K562 (cell line): Measurements from ENCODE around the gene UBL3. TPM values are rescaled to one million over a fixed set of nuclear protein-coding genes. Genes with fewer than 3 reads are reported as not detected.

Experiments
- ATAC-seq: fragments of 200-7000 bp; cut with Tn5 transposase; 3 replicates; pipeline ENCODE4 v1.9.1; 2020; ENCODE audit warnings: moderate library complexity
- BruUV-seq: library from RNA; stranded (reverse); fragments of 400-500 nt; replicated peaks from 2 replicates; lab custom pipeline; 2021; lab: Mats Ljungman, UMichigan
- CTCF ChIA-PET: fragments of 300-600 bp; formaldehyde crosslinking; extraction: SDS; loops from one replicate; lab custom pipeline; 2021; ENCODE audit warnings: low intra/inter-chr PET ratio; lab: Yijun Ruan, JAX
- POLR2A ChIA-PET: fragments of 300-600, 350-650 bp; sonication (Branson Sonifier 250); formaldehyde crosslinking; extraction: SDS; loops from one replicate; lab custom pipeline; 2021; ENCODE audit warnings: antibody characterized with exemption, inconsistent platforms; lab: Yijun Ruan, JAX
- DNase-seq, 4 experiments: peaks; one replicate each; pipeline versions ENCODE4 v3.0.0 to v3.0.0-alpha.2; 2011 to 2018; ENCODE audit warnings: low spot score in 3 of 4, mixed read lengths in 3 of 4; ENCODE audit errors: extremely low read depth in 1 of 4
- FAIRE-seq: peaks from 2 replicates; lab custom pipeline; 2011; peaks lifted over from hg19 to GRCh38; lab: Jason Lieb, UNC
- H2AFZ ChIP-seq: 2 replicates; pipeline ENCODE4 v1.6.0; 2011; ENCODE audit warnings: low read depth, low read length, control low read depth, inconsistent platforms
- H3K27ac ChIP-seq: fragments of 200-600 bp; 3 replicates; pipeline ENCODE4 v1.8.0; 2011; ENCODE audit warnings: low read depth, mild to moderate bottlenecking, control low read depth, inconsistent platforms, low read length, moderate library complexity, mixed read lengths; ENCODE audit errors: extremely low read depth
- H3K27me3 ChIP-seq, 2 experiments: fragments of 300-600 bp in 1 of 2; 2 replicates in 1 of 2; 3 replicates in 1 of 2; pipeline versions ENCODE4 v1.6.0 to v1.8.0; 2011; ENCODE audit warnings: inconsistent platforms in 2 of 2, low read length in 2 of 2, mild to moderate bottlenecking in 1 of 2, mixed read lengths in 1 of 2, moderate library complexity in 1 of 2; ENCODE audit not compliant: control insufficient read depth in 2 of 2, insufficient read depth in 2 of 2
- H3K36me3 ChIP-seq: fragments of 300-600 bp; 3 replicates; pipeline ENCODE4 v1.8.0; 2011; ENCODE audit warnings: mild to moderate bottlenecking, low read length, inconsistent platforms; ENCODE audit not compliant: control insufficient read depth, insufficient read depth
- H3K4me1 ChIP-seq, 2 experiments: fragments of 200-600 bp in 1 of 2; replicated peaks in 1 of 2; 2 replicates in 1 of 2; 3 replicates in 1 of 2; pipeline versions ENCODE4 v1.5.1 to v1.8.0; 2011; ENCODE audit warnings: inconsistent platforms in 2 of 2, low read length in 2 of 2, mild to moderate bottlenecking in 1 of 2, mixed read lengths in 1 of 2, moderate library complexity in 1 of 2; ENCODE audit not compliant: control insufficient read depth in 2 of 2, insufficient read depth in 2 of 2
- H3K4me2 ChIP-seq: 2 replicates; pipeline ENCODE4 v1.6.1; 2011; ENCODE audit warnings: low read length, control low read depth, inconsistent platforms, mixed read lengths; ENCODE audit not compliant: insufficient read depth
- H3K4me3 ChIP-seq: fragments of 200-600 bp; sonication (generic), shearing (Covaris generic); 2 replicates; pipeline ENCODE4 v1.5.1; 2016; ENCODE audit warnings: control low read depth, inconsistent platforms
- H3K79me2 ChIP-seq: fragments of 200-600 bp; 3 replicates; pipeline ENCODE4 v1.8.0; 2011; ENCODE audit warnings: low read length, inconsistent platforms; ENCODE audit not compliant: control insufficient read depth, insufficient read depth
- H3K9ac ChIP-seq, 2 experiments: 2 replicates each; pipeline versions ENCODE4 v1.6.0 to v1.6.1; 2011; ENCODE audit warnings: low read depth in 2 of 2, low read length in 2 of 2, control low read depth in 1 of 2, inconsistent platforms in 1 of 2, mild to moderate bottlenecking in 1 of 2, mixed read lengths in 1 of 2; ENCODE audit not compliant: insufficient read depth in 1 of 2
- H3K9me1 ChIP-seq: one replicate; pipeline ENCODE4 v1.6.0; 2011; ENCODE audit warnings: inconsistent platforms, mild to moderate bottlenecking, low read length, moderate library complexity; ENCODE audit not compliant: control insufficient read depth, insufficient read depth
- H3K9me3 ChIP-seq: replicated peaks from 2 replicates; pipeline ENCODE4 v1.5.1; 2011; ENCODE audit warnings: low read depth, low read length, inconsistent platforms; ENCODE audit not compliant: control insufficient read depth, insufficient read depth
- H4K20me1 ChIP-seq: replicated peaks from 2 replicates; pipeline ENCODE4 v1.6.1; 2011; ENCODE audit warnings: low read length, inconsistent platforms, mixed read lengths; ENCODE audit not compliant: control insufficient read depth, insufficient read depth
- ESRRA ChIP-seq: fragments of 450-650 bp; IDR thresholded peaks from 2 replicates; pipeline ENCODE4 v1.6.1; 2014; ENCODE audit warnings: low read depth, mild to moderate bottlenecking, moderate library complexity, borderline replicate concordance
- KHSRP ChIP-seq: fragments of 450-650 bp; IDR thresholded peaks from 2 replicates; pipeline ENCODE4 v1.6.1; 2017
- MAFK ChIP-seq: IDR thresholded peaks from 2 replicates; pipeline ENCODE4 v1.6.1; 2011; ENCODE audit warnings: low read length, improper control_type of control experiment
- RUNX1 ChIP-seq: sonication (generic); IDR thresholded peaks from 2 replicates; pipeline ENCODE4 v1.6.1; 2016; ENCODE audit warnings: antibody characterized with exemption, low read depth
- ZNF24 ChIP-seq: fragments of 450-650 bp; IDR thresholded peaks from 2 replicates; pipeline ENCODE4 v1.6.1; 2016
- ZNF3 ChIP-seq: fragments of 250-450 bp; sonication (Bioruptor Pico); IDR thresholded peaks from 2 replicates; pipeline ENCODE4 v1.5.0; 2021; ENCODE audit warnings: mild to moderate bottlenecking, moderate library complexity
- WGBS: fragments of 100-300 bp; shearing (Covaris generic); methylation state at CpG from one replicate; pipeline ENCODE4 v1.1.6; 2016; ENCODE audit warnings: low coverage, mixed read lengths; ENCODE audit not compliant: insufficient coverage; ENCODE audit errors: missing lambda C conversion rate; 5-methylcytosine and 5-hydroxymethylcytosine counted together
- in situ Hi-C: fragments of 300-500 bp; cut with MboI; formaldehyde crosslinking; loops from 4 replicates; pipeline ENCODE4 v1.15.0; 2018; ENCODE audit warnings: inconsistent platforms, mixed read lengths
- intact Hi-C: fragments of 100-400 bp; cut with micrococcal nuclease; formaldehyde crosslinking; loops from 2 replicates; pipeline ENCODE4 v1.14.2; 2022
- polyA plus RNA-seq, 8 experiments: library from polyadenylated mRNA; depleted of rRNA in 4 of 8; stranded (reverse) in 5 of 8; unstranded in 3 of 8; fragments of >200 nt; fragmentation: Nextera tagmentation in 2 of 8; fragmentation: Illumina TruSeq in 1 of 8; extraction: Ambion mirVana in 2 of 8; extraction: Trizol in 1 of 8; gene quantifications; 2 replicates each; pipeline versions ENCODE4 v1.2.1 to v1.2.3, GENCODE V29; 2011 to 2014; ENCODE audit warnings: inconsistent platforms in 1 of 8, missing spikeins in 1 of 8
- total RNA-seq, 7 experiments: library from RNA; depleted of rRNA in 6 of 7; stranded (reverse); fragments of >200 nt in 6 of 7; fragmentation: Illumina TruSeq in 2 of 7; extraction: Trizol in 2 of 7; gene quantifications; 2 replicates each; pipeline versions ENCODE4 v1.2.1 to v1.2.3, GENCODE V29; 2011 to 2021; ENCODE audit warnings: low replicate concordance in 1 of 7
- TF ChIP-seq, protein P1 (sequence below), 2 experiments: fragments of 450-650 bp; IDR thresholded peaks; 2 replicates each; pipeline ENCODE4 v1.6.1; 2018; ENCODE audit warnings: mild to moderate bottlenecking in 2 of 2, low read depth in 1 of 2; ENCODE audit not compliant: partially characterized antibody in 2 of 2

The UBL3 gene
- total and polyA plus RNA-seq, 9 of the 15 experiments (the other 6 are each of a cell fraction or from before 2014, with no cell fraction given) = 0.64 to 2.4 (median 1.8) TPM

DNA sequence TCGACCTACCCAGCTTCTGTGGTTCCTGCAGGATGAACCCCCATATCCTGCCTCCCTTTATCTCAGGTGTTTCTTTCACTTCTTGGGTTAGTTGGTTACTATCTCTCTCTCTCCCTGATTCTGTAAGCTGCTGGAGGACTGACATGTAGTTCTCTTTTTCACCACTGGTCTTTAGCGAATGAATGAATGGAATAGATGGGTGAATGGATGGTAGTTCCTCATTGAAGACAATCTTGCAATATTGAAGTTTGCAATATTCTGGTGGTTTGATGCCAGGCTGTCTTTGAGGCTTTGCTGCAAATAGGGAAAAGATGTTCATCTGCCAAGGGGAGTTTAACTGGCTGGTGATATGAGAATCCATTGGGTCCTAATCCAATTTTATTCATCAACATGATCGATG, 120.2 kb downstream of the UBL3 start:
- peaks cover 0 to 5% of the 10 kb centered on the region in 2 experiments; a peak in 1 of 5 replicates for H3K27me3 ChIP-seq
- peak in 1 of 4 experiments; percentile 7 for DNase-seq
- H3K4me2 ChIP-seq = no peak overlapping the region
- H3K4me3 ChIP-seq = no peak overlapping the region
- peak; percentile 78 for TF ChIP-seq ZNF24
- TF ChIP-seq MAFK = no peak
- no peak for TF ChIP-seq ESRRA
- no peak for TF ChIP-seq ZNF3
- TF ChIP-seq, all 486 proteins: peak for 1
- FAIRE-seq (no peak), ATAC-seq (no peak)
- in situ Hi-C loops = no loop called here
- no peak overlapping the region for H3K27ac ChIP-seq
- H2AFZ ChIP-seq = no peak overlapping the region
- CTCF ChIA-PET = no interaction called here
- WGBS = 7% methylated on average over 3 of the region's 3 CpGs
- intact Hi-C loops = no loop called here
- POLR2A ChIA-PET = interaction anchor here (0.5 to 0.8 kb wide), 2 partner anchors 10 to 227 kb away, joined by 3 read pairs; no protein-coding TSS in a partner anchor
- H3K9me3 ChIP-seq = no peaks in the 10 kb centered on the region
- H3K79me2 ChIP-seq = no peaks in the 10 kb centered on the region
- no peaks in the 10 kb centered on the region for H3K36me3 ChIP-seq
- H3K9me1 ChIP-seq = no peaks in the 10 kb centered on the region
- H4K20me1 ChIP-seq = no peaks in the 10 kb centered on the region
- no peaks in the 10 kb centered on the region for H3K4me1 ChIP-seq
- H3K9ac ChIP-seq = no peak overlapping the region
- BruUV-seq = no TSS peak

DNA sequence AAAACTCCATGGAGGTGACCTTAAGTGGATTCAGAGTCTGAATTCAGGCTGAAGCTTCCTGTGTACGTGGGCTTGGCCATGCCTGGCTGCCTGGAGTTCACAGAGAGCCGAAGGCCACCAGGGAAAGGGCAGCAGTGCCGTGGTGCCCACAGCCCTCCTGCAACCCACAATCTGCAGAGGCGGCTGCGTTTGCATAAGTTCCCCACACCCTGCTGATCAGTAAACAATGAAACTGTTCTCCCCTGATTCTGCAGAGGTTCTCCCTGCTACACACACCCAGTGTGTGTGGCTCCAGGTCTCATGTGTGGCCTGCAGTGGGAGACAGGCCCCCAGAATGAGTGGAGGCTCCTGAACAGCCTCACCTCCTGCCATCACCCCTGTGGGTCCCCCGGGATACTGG, 128.0 kb downstream of the UBL3 start:
- H3K4me2 ChIP-seq = no peak overlapping the region
- H4K20me1 ChIP-seq = no peaks in the 10 kb centered on the region
- in situ Hi-C loops (loop anchor here (25.0 kb wide), 1 partner anchor 910 kb away; the partner anchor contains the start of gene MTUS2), intact Hi-C loops (no loop called here)
- FAIRE-seq (no peak), DNase-seq (no peak), ATAC-seq (no peak)
- H3K36me3 ChIP-seq = no peaks in the 10 kb centered on the region
- H3K79me2 ChIP-seq = no peaks in the 10 kb centered on the region
- BruUV-seq = no TSS peak
- H3K4me1 ChIP-seq = no peaks in the 10 kb centered on the region
- H3K9ac ChIP-seq = no peak overlapping the region
- H3K27ac ChIP-seq = no peak overlapping the region
- H3K9me1 ChIP-seq = no peaks in the 10 kb centered on the region
- no peak overlapping the region for H3K4me3 ChIP-seq
- TF ChIP-seq, protein P1, sequence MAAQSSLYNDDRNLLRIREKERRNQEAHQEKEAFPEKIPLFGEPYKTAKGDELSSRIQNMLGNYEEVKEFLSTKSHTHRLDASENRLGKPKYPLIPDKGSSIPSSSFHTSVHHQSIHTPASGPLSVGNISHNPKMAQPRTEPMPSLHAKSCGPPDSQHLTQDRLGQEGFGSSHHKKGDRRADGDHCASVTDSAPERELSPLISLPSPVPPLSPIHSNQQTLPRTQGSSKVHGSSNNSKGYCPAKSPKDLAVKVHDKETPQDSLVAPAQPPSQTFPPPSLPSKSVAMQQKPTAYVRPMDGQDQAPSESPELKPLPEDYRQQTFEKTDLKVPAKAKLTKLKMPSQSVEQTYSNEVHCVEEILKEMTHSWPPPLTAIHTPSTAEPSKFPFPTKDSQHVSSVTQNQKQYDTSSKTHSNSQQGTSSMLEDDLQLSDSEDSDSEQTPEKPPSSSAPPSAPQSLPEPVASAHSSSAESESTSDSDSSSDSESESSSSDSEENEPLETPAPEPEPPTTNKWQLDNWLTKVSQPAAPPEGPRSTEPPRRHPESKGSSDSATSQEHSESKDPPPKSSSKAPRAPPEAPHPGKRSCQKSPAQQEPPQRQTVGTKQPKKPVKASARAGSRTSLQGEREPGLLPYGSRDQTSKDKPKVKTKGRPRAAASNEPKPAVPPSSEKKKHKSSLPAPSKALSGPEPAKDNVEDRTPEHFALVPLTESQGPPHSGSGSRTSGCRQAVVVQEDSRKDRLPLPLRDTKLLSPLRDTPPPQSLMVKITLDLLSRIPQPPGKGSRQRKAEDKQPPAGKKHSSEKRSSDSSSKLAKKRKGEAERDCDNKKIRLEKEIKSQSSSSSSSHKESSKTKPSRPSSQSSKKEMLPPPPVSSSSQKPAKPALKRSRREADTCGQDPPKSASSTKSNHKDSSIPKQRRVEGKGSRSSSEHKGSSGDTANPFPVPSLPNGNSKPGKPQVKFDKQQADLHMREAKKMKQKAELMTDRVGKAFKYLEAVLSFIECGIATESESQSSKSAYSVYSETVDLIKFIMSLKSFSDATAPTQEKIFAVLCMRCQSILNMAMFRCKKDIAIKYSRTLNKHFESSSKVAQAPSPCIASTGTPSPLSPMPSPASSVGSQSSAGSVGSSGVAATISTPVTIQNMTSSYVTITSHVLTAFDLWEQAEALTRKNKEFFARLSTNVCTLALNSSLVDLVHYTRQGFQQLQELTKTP (IDR thresholded peaks at IDR 0.05; ENCODE audit: low read depth in 1 of 2, partially characterized antibody in 2 of 2) = no peak
- TF ChIP-seq RUNX1 (no peak), KHSRP (no peak)
- WGBS = 0% methylated on average over 5 of the region's 6 CpGs
- CTCF ChIA-PET = no interaction called here
- H2AFZ ChIP-seq = no peak overlapping the region
- POLR2A ChIA-PET = no interaction called here
- peaks cover 0 to 24% of the 10 kb centered on the region in 2 experiments; a peak in 1 of 5 replicates for H3K27me3 ChIP-seq
- no peaks in the 10 kb centered on the region for H3K9me3 ChIP-seq
